AG09309 (cell line): Measurements from ENCODE around the gene ABHD3.
"Not testable (repeated sequence)": the region's sequence is repeated elsewhere in the genome, so short reads cannot be mapped to it uniquely, and the experiment has no call there.

Experiments used
- DNase-seq: peaks from one replicate; pipeline ENCODE4 v3.0.0-alpha.2; 2010; ENCODE audit warnings: low read depth
- H3K4me3 ChIP-seq: 2 replicates; pipeline ENCODE4 v1.5.1; 2011; ENCODE audit warnings: mild to moderate bottlenecking, low read depth, low read length, moderate library complexity; ENCODE audit not compliant: control insufficient read depth
- CTCF ChIP-seq: IDR thresholded peaks from 2 replicates; pipeline ENCODE4 v1.5.1; 2011; ENCODE audit warnings: mild to moderate bottlenecking, low read depth, low read length, inconsistent platforms; ENCODE audit not compliant: insufficient read depth, control insufficient read depth; ENCODE audit errors: missing control alignments

ABHD3 gene

GRCh38 chr18:21656402-21656801 lies 48.2 kb downstream of the ABHD3 start:
- DNase-seq = peak; percentile 25
- TF ChIP-seq CTCF = no peak
- H3K4me3 ChIP-seq = no peak overlapping the region

- TF ChIP-seq CTCF = no peak
Observed at GRCh38 chr18:21653361-21653760, 51.2 kb downstream of the ABHD3 start.

GRCh38 chr18:21652073-21652472 lies 52.5 kb downstream of the ABHD3 start:
- DNase-seq = no peak
- no peak overlapping the region for H3K4me3 ChIP-seq
- no peak for TF ChIP-seq CTCF

More at GRCh38 chr18:21653361-21653760, 51.2 kb downstream of the ABHD3 start:
- DNase-seq = no peak
- H3K4me3 ChIP-seq = no peak overlapping the region

- DNase-seq = no peak
- no peak for TF ChIP-seq CTCF
- no peak overlapping the region for H3K4me3 ChIP-seq
Observed at GRCh38 chr18:21650311-21650710, 54.3 kb downstream of the ABHD3 start.

- H3K4me3 ChIP-seq, DNase-seq: not testable (repeated sequence)
Observed at GRCh38 chr18:21640375-21640774, 64.2 kb downstream of the ABHD3 start.

- no peak for DNase-seq
- no peak for TF ChIP-seq CTCF
- H3K4me3 ChIP-seq = no peak overlapping the region
Observed at GRCh38 chr18:21638822-21639221, 65.8 kb downstream of the ABHD3 start.

GRCh38 chr18:21636769-21637168 lies 67.8 kb downstream of the ABHD3 start:
- no peak overlapping the region for H3K4me3 ChIP-seq
- no peak for DNase-seq
- no peak for TF ChIP-seq CTCF
